GM12878 (cell line): ENCODE results near the gene ATP13A5. TPM values are rescaled to one million over a fixed set of nuclear protein-coding genes. Genes with fewer than 3 reads are reported as not detected.

ENCODE experiments used
- ATAC-seq: fragments of 200-7000 bp; cut with Tn5 transposase; 3 replicates; pipeline ENCODE4 v1.9.1; 2020; ENCODE audit warnings: mild to moderate bottlenecking, moderate library complexity
- BruUV-seq: library from RNA; stranded (reverse); fragments of 400-500 nt; replicated peaks from 2 replicates; lab custom pipeline; 2021; lab: Mats Ljungman, UMichigan
- CTCF ChIA-PET: fragments of 300-600 bp; sonication (Branson Sonifier 250); formaldehyde crosslinking; extraction: SDS; loops from one replicate; lab custom pipeline; 2021; ENCODE audit warnings: inconsistent platforms; lab: Yijun Ruan, JAX
- POLR2A ChIA-PET: fragments of 350-600 bp; formaldehyde crosslinking; extraction: SDS; loops from one replicate; lab custom pipeline; 2021; ENCODE audit warnings: inconsistent platforms; lab: Charles Lee
- RAD21 ChIA-PET: fragments of 300-600 bp; sonication (Branson Sonifier 250); formaldehyde crosslinking; loops from one replicate; lab custom pipeline; 2023; ENCODE audit warnings: antibody characterized with exemption; ENCODE audit not compliant: unreplicated experiment; lab: Charles Lee
- SMC1A ChIA-PET: fragments of 300-600 bp; sonication (Branson Sonifier 250); formaldehyde crosslinking; loops from one replicate; lab custom pipeline; 2023; ENCODE audit not compliant: unreplicated experiment, uncharacterized antibody; lab: Charles Lee
- DNase-seq: peaks from one replicate; pipeline ENCODE4 v3.0.0-alpha.2; 2011; ENCODE audit warnings: low read depth, low spot score
- FAIRE-seq: peaks from 3 replicates; lab custom pipeline; 2011; peaks lifted over from hg19 to GRCh38; lab: Jason Lieb, UNC
- H2AFZ ChIP-seq: 2 replicates; pipeline ENCODE4 v1.6.0; 2011; ENCODE audit warnings: low read depth, low read length, control low read depth; ENCODE audit not compliant: control insufficient read depth
- H3K27ac ChIP-seq: 2 replicates; pipeline ENCODE4 v1.5.1; 2011; ENCODE audit warnings: control low read depth; ENCODE audit not compliant: control insufficient read depth, insufficient read depth
- H3K27me3 ChIP-seq, 2 experiments: replicated peaks in 1 of 2; 2 replicates each; pipeline versions ENCODE4 v1.6.0 to v1.6.1; 2011; ENCODE audit warnings: low read length in 1 of 2; ENCODE audit not compliant: control insufficient read depth in 2 of 2, insufficient read depth in 2 of 2
- H3K36me3 ChIP-seq, 2 experiments: 2 replicates each; pipeline ENCODE4 v1.5.1; 2011; ENCODE audit warnings: low read length in 1 of 2; ENCODE audit not compliant: control insufficient read depth in 2 of 2, insufficient read depth in 2 of 2
- H3K4me1 ChIP-seq: 2 replicates; pipeline ENCODE4 v1.6.1; 2011; ENCODE audit warnings: mild to moderate bottlenecking, low read length, moderate library complexity, mixed read lengths; ENCODE audit not compliant: control insufficient read depth, insufficient read depth
- H3K4me2 ChIP-seq: 2 replicates; pipeline ENCODE4 v1.6.0; 2011; ENCODE audit warnings: control low read depth; ENCODE audit not compliant: control insufficient read depth, insufficient read depth
- H3K4me3 ChIP-seq: fragments of 200-600 bp; sonication (generic); 2 replicates; pipeline ENCODE4 v1.5.1; 2016
- H3K79me2 ChIP-seq: 2 replicates; pipeline ENCODE4 v1.6.0; 2011; ENCODE audit warnings: low read length; ENCODE audit not compliant: control insufficient read depth, insufficient read depth
- H3K9ac ChIP-seq: 2 replicates; pipeline ENCODE4 v1.8.0; 2011; ENCODE audit warnings: low read length, control low read depth, mixed read lengths; ENCODE audit not compliant: control insufficient read depth, insufficient read depth
- H3K9me3 ChIP-seq: replicated peaks from 3 replicates; pipeline ENCODE4 v1.5.1; 2011; ENCODE audit warnings: mild to moderate bottlenecking, low read length; ENCODE audit not compliant: control insufficient read depth, insufficient read depth
- H4K20me1 ChIP-seq: 2 replicates; pipeline ENCODE4 v1.6.0; 2011; ENCODE audit not compliant: control insufficient read depth, insufficient read depth
- MTA2 ChIP-seq: fragments of 450-650 bp; IDR thresholded peaks from 2 replicates; pipeline ENCODE4 v1.6.1; 2016; ENCODE audit warnings: low read depth, mild to moderate bottlenecking, moderate library complexity
- NR2C1 ChIP-seq: fragments of 450-650 bp; IDR thresholded peaks from 2 replicates; pipeline ENCODE4 v1.6.1; 2017; ENCODE audit warnings: antibody characterized with exemption, mild to moderate bottlenecking, moderate library complexity
- RBBP5 ChIP-seq: fragments of 200-600 bp; sonication (generic); conservative IDR thresholded peaks from 2 replicates; pipeline ENCODE4 v1.6.1; 2016
- STAT3 ChIP-seq: IDR thresholded peaks from 2 replicates; pipeline ENCODE4 v1.6.1; 2011; ENCODE audit warnings: low read depth, low read length, improper control_type of control experiment
- WRNIP1 ChIP-seq: IDR thresholded peaks from 2 replicates; pipeline ENCODE4 v1.6.1; 2011; ENCODE audit warnings: low read depth, low read length, improper control_type of control experiment, borderline replicate concordance
- WGBS: methylation state at CpG from one replicate; pipeline ENCODE4 v1.1.6; 2016; ENCODE audit warnings: low lambda C conversion rate; ENCODE audit not compliant: insufficient replicate concordance, insufficient coverage; ENCODE audit errors: missing lambda C conversion rate; 5-methylcytosine and 5-hydroxymethylcytosine counted together
- in situ Hi-C: fragments of 300-500 bp; cut with MboI; formaldehyde crosslinking; loops from 9 replicates; pipeline ENCODE4 v1.14.3; 2018; ENCODE audit warnings: mixed read lengths
- intact Hi-C: fragments of 100-400 bp; cut with micrococcal nuclease; formaldehyde crosslinking; loops from one replicate; pipeline ENCODE4 v1.14.2; 2022; ENCODE audit not compliant: unreplicated experiment
- polyA plus RNA-seq, 11 experiments: library from polyadenylated mRNA; depleted of rRNA in 4 of 11; unstranded in 6 of 11; stranded (reverse) in 5 of 11; fragments of >200 nt; fragmentation: Nextera tagmentation in 4 of 11; fragmentation: Illumina TruSeq in 1 of 11; extraction: Ambion mirVana in 4 of 11; extraction: Trizol in 1 of 11; gene quantifications; 1 replicate in 1 of 11; 2 replicates in 10 of 11; pipeline versions ENCODE4 v1.2.1 to v1.2.3, GENCODE V29; 2011 to 2016; ENCODE audit warnings: inconsistent platforms in 2 of 11, missing spikeins in 2 of 11, low read depth in 1 of 11
- total RNA-seq, 4 experiments: library from RNA; depleted of rRNA in 3 of 4; stranded (reverse); fragments of >200 nt in 3 of 4; fragmentation: Illumina TruSeq in 1 of 4; extraction: Trizol in 1 of 4; gene quantifications; 2 replicates each; pipeline versions ENCODE4 v1.2.1 to v1.2.3, GENCODE V29; 2013 to 2021
- TF ChIP-seq, protein P1 (sequence below): fragments of 450-650 bp; IDR thresholded peaks from 2 replicates; pipeline ENCODE4 v1.6.1; 2017; ENCODE audit warnings: antibody characterized with exemption, mild to moderate bottlenecking, moderate library complexity
- TF ChIP-seq, protein P2 (sequence below): IDR thresholded peaks from 2 replicates; pipeline ENCODE4 v1.6.1; 2012; ENCODE audit warnings: improper control_type of control experiment, low read depth, low read length; ENCODE audit not compliant: insufficient replicate concordance

ATP13A5 gene
- total and polyA plus RNA-seq, 10 of the 15 experiments (the other 5 are each of a cell fraction or from before 2014, with no cell fraction given): not detected

DNA sequence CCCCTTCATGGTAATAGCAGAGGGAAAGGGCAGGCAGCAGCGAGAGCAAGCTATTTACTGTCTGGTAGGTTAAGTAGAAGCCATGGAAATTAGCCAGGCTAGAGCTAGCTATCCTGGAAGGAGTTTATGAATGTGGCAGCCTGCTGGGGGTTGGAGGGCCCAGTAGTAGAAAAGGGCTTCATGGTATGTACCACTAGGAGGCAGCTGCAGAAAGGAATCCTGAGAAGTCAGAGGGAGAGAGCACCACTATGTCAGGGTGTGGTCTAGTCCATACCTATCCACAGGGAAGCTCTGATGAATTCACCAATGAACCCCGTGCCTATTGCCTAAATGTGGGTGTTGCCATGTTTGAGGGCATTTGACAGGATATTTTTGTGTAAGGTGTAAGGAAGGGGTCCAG is 82.6 kb downstream of the ATP13A5 start (continued):
- no peak for TF ChIP-seq STAT3
- TF ChIP-seq, protein P1, sequence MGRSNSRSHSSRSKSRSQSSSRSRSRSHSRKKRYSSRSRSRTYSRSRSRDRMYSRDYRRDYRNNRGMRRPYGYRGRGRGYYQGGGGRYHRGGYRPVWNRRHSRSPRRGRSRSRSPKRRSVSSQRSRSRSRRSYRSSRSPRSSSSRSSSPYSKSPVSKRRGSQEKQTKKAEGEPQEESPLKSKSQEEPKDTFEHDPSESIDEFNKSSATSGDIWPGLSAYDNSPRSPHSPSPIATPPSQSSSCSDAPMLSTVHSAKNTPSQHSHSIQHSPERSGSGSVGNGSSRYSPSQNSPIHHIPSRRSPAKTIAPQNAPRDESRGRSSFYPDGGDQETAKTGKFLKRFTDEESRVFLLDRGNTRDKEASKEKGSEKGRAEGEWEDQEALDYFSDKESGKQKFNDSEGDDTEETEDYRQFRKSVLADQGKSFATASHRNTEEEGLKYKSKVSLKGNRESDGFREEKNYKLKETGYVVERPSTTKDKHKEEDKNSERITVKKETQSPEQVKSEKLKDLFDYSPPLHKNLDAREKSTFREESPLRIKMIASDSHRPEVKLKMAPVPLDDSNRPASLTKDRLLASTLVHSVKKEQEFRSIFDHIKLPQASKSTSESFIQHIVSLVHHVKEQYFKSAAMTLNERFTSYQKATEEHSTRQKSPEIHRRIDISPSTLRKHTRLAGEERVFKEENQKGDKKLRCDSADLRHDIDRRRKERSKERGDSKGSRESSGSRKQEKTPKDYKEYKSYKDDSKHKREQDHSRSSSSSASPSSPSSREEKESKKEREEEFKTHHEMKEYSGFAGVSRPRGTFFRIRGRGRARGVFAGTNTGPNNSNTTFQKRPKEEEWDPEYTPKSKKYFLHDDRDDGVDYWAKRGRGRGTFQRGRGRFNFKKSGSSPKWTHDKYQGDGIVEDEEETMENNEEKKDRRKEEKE: no peak
- TF ChIP-seq WRNIP1: no peak
- TF ChIP-seq MTA2: no peak

DNA sequence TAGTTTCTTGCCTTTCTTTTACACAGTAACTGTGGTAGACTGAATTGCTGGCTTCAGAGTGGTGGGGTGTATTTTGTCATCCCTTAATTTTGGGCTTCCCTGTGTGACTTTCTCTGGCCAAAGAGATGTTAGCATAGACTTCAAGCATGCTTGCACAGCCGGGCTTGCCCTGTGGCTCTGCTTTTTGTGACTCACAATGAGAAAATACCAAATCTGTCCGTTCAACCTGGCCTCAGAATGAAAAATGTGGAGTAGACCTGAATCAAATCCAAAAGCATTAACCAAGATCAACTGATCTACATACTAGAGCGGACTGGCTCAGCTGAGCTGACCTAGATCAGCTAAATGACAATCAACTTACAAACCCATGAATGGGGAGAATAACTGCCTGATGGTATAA is 86.2 kb downstream of the ATP13A5 start:
- no TSS peak for BruUV-seq
- ChIA-PET RAD21 (no interaction called here), SMC1A (no interaction called here), CTCF (no interaction called here), POLR2A (no interaction called here)
- intact Hi-C loops: loop anchor here (10.0 kb wide), 1 partner anchor 432 kb away; no protein-coding TSS in a partner anchor
- Histone ChIP-seq H3K79me2 (no peaks in the 10 kb centered on the region), H3K36me3 (no peaks in the 10 kb centered on the region), H3K9ac (no peak overlapping the region), H3K4me3 (no peak overlapping the region), H3K9me3 (no peaks in the 10 kb centered on the region), H3K4me1 (no peaks in the 10 kb centered on the region), H3K4me2 (no peak overlapping the region), H4K20me1 (no peaks in the 10 kb centered on the region), H2AFZ (no peak overlapping the region), H3K27ac (no peak overlapping the region), H3K27me3 (no peaks in the 10 kb centered on the region; a peak in 1 of 4 replicates)
- 0% methylated on average over 3 of the region's 3 CpGs for WGBS
- FAIRE-seq (no peak), ATAC-seq (no peak), DNase-seq (no peak)
- in situ Hi-C loops: no loop called here
- TF ChIP-seq RBBP5 (no peak), NR2C1 (no peak)
- TF ChIP-seq, protein P2, sequence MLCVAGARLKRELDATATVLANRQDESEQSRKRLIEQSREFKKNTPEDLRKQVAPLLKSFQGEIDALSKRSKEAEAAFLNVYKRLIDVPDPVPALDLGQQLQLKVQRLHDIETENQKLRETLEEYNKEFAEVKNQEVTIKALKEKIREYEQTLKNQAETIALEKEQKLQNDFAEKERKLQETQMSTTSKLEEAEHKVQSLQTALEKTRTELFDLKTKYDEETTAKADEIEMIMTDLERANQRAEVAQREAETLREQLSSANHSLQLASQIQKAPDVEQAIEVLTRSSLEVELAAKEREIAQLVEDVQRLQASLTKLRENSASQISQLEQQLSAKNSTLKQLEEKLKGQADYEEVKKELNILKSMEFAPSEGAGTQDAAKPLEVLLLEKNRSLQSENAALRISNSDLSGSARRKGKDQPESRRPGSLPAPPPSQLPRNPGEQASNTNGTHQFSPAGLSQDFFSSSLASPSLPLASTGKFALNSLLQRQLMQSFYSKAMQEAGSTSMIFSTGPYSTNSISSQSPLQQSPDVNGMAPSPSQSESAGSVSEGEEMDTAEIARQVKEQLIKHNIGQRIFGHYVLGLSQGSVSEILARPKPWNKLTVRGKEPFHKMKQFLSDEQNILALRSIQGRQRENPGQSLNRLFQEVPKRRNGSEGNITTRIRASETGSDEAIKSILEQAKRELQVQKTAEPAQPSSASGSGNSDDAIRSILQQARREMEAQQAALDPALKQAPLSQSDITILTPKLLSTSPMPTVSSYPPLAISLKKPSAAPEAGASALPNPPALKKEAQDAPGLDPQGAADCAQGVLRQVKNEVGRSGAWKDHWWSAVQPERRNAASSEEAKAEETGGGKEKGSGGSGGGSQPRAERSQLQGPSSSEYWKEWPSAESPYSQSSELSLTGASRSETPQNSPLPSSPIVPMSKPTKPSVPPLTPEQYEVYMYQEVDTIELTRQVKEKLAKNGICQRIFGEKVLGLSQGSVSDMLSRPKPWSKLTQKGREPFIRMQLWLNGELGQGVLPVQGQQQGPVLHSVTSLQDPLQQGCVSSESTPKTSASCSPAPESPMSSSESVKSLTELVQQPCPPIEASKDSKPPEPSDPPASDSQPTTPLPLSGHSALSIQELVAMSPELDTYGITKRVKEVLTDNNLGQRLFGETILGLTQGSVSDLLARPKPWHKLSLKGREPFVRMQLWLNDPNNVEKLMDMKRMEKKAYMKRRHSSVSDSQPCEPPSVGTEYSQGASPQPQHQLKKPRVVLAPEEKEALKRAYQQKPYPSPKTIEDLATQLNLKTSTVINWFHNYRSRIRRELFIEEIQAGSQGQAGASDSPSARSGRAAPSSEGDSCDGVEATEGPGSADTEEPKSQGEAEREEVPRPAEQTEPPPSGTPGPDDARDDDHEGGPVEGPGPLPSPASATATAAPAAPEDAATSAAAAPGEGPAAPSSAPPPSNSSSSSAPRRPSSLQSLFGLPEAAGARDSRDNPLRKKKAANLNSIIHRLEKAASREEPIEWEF: no peak
